GM12891 (cell line): ENCODE data around the gene MIS12.

Experiments
- POLR2A ChIP-seq: IDR thresholded peaks from 2 replicates; pipeline ENCODE4 v1.6.1; 2011; ENCODE audit warnings: low read depth, low read length, control low read depth
- POLR2AphosphoS5 ChIP-seq: IDR thresholded peaks from 2 replicates; pipeline ENCODE4 v1.6.1; 2011; ENCODE audit warnings: low read depth, low read length, control low read depth
- POU2F2 ChIP-seq: IDR thresholded peaks from 2 replicates; pipeline ENCODE4 v1.6.1; 2011; ENCODE audit warnings: low read depth, mild to moderate bottlenecking, control low read depth, low read length, moderate library complexity
- TAF1 ChIP-seq: IDR thresholded peaks from 2 replicates; pipeline ENCODE4 v1.6.1; 2011; ENCODE audit warnings: low read depth, low read length, control low read depth

- TF ChIP-seq POLR2A (no peak), POLR2AphosphoS5 (no peak), TAF1 (no peak), POU2F2 (no peak)
These were observed 42.6 kb upstream of the MIS12 start for GRCh38 chr17:5443728-5444127.
